ENCODE data around the gene CHRND. TPM values are rescaled to one million over a fixed set of nuclear protein-coding genes. Genes with fewer than 3 reads are reported as not detected.
"Not testable (repeated sequence)": the region's sequence is repeated elsewhere in the genome, so short reads cannot be mapped to it uniquely, and the experiment has no call there.

Gene CHRND
- total RNA-seq, 4 donors from 2014 or later: not detected

DNA sequence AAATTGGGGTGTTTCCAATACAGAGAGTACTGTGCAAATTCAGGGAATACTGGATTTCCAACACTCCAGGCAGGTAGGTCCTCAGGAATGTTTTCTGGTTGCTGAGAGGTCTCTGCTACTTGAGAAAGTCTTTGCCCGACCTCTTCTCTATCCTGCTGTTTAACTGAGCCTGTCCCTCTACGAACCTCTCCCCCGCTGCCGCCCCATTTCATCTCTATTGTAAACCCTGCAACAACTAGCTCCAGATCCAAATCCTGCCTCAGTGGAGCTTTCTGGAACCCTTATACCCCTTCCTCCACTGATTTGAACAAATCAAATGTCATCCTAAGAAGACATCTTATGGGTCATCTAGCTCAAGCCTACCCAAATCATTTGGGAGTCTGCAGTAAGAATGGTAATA, 25.8 kb downstream of the CHRND start:
- DNase-seq (ENCODE audit: low spot score) (no peak), ATAC-seq (ENCODE audit: low FRiP score) (no peak)
- TF ChIP-seq, protein P1, sequence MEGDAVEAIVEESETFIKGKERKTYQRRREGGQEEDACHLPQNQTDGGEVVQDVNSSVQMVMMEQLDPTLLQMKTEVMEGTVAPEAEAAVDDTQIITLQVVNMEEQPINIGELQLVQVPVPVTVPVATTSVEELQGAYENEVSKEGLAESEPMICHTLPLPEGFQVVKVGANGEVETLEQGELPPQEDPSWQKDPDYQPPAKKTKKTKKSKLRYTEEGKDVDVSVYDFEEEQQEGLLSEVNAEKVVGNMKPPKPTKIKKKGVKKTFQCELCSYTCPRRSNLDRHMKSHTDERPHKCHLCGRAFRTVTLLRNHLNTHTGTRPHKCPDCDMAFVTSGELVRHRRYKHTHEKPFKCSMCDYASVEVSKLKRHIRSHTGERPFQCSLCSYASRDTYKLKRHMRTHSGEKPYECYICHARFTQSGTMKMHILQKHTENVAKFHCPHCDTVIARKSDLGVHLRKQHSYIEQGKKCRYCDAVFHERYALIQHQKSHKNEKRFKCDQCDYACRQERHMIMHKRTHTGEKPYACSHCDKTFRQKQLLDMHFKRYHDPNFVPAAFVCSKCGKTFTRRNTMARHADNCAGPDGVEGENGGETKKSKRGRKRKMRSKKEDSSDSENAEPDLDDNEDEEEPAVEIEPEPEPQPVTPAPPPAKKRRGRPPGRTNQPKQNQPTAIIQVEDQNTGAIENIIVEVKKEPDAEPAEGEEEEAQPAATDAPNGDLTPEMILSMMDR (IDR thresholded peaks at IDR 0.05): no peak

DNA sequence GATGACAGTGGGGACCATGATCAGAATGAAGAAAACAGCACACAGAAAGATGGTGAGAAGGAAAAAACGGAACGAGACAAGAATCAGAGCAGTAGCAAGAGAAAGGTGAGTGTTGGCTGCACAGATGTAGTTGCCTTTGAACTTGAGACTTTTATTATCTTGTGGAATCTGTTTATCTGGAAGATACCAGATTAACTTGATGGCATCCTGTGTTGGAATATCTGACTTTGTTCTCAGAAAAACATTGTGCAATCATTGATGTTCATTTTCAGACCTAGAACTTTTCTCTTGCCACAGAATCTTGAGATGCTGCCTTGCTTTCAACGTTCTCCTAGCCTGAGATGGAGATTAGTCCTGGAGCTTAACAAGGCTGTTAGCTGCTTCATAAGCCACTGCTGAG, 30.5 kb downstream of the CHRND start:
- TF ChIP-seq, protein P1 (IDR thresholded peaks at IDR 0.05): no peak
- no peak for DNase-seq (ENCODE audit: low spot score)
- no peak for ATAC-seq (ENCODE audit: low FRiP score)

DNA sequence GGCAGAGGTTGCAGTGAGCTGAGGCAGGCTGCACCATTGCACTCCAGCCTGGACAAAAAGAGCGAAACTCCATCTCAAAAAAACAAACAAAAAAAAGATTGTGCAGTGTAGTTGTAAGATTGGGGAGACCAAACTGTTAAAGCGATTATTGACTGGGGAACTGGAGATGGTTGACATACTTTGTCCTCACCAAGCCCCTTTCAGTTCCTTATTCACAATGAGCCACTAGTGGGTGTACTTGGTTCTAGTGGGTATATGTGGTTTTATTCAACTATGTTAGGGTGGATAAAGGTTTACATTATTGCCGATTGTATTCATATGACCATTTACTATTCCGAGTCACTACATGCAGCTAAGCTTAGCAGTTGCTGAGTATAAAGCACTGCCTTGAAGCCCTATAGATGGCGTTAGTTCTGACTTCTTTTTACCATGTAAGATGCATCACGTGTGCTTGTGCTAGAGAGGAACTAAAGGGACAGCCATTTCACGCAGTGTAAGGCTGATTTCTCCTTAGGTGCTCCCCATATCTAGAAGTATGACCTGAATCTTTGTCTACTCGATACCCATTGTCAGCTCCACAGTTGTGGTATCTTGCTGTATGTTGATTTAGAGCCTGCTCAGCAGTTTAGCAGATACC, 36.7 kb downstream of the CHRND start:
- ATAC-seq (ENCODE audit: low FRiP score) (no peak), DNase-seq (ENCODE audit: low spot score) (no peak)
- TF ChIP-seq, protein P1 (IDR thresholded peaks at IDR 0.05): no peak

DNA sequence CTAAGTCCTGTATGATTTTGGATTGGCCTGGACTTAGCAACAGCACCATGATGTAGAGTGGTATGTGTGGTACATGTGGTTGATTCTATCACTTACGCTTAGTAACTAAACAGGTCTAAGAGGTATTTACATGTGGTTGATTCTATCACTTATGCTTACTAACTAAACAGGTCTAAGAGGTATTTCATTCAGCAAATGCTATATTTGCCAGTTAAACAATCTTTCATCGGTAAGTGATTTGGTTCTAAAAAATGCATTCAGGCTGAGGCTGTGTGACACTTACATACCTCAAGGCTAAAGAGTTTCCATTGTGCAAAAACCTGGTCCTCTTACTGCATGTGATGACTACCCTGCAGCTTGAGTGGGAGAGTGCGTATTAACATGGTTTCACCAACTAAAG, 37.6 kb downstream of the CHRND start:
- TF ChIP-seq, protein P1 (IDR thresholded peaks at IDR 0.05): no peak
- no peak for ATAC-seq (ENCODE audit: low FRiP score)
- DNase-seq (ENCODE audit: low spot score): no peak

DNA sequence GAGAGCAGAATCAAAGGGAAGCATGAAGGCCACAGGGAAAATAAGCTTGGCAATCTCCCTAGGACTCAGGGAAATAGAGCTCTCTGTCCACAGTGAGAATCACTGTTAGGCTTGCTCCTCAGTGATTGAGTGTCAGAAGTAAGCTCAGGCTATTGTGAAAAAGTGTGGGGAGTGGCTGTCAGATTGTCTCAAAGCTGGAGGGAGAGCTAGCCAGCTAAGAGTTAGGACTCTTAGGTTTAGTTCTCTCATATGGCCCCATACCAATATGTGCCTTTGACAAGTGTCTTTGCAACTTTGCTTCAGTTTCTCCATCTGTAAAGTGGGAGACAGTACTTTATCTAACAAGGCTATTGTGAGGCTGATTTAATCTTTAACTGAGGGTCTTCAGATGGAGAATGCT, 41.8 kb downstream of the CHRND start:
- ATAC-seq (ENCODE audit: low FRiP score) (no peak), DNase-seq (ENCODE audit: low spot score) (no peak)
- TF ChIP-seq, protein P1 (IDR thresholded peaks at IDR 0.05): no peak

DNA sequence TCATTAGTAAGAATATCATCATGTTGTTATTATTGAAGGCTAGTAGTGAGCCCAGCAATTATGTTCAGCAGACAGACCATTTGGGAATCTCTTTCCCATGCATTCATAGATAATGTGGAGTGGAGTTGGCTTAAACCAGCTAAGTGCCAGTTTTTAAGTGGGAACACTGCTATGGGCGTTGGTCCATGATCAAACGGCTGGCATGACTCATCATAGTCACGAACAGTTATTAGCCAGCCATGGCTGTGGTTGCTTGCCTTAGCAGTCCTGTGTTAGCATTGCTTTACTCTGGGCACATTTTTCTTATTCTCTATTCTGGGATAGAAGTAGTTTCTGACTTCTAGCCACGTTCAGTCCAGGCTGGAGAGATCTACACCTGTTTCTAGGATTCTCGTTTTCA, 42.2 kb downstream of the CHRND start:
- ATAC-seq (ENCODE audit: low FRiP score): peak; percentile 63
- DNase-seq (ENCODE audit: low spot score): no peak
- TF ChIP-seq, protein P1 (IDR thresholded peaks at IDR 0.05): no peak

DNA sequence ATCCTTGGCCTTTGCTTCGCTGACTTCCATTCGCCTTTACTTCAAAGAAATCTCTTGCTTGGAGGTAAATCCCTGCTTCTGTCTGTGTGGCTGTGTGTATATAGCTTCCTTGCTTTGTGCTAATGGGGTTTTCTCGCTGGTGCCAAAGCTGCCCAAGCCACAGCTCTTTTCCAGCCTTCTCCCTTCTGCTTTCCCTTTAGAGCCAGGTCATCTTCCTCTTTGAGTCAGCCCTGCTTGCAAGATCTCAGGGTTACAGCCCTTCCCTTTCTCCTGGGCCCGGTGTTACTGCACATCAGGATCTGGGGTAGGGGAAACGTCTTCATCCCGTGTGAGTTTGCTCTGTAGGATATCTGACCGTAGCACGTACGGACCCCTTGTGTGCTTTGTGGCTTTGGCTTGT, 43.6 kb downstream of the CHRND start:
- DNase-seq (ENCODE audit: low spot score) (no peak), ATAC-seq (ENCODE audit: low FRiP score) (no peak)
- TF ChIP-seq, protein P1 (IDR thresholded peaks at IDR 0.05): no peak

DNA sequence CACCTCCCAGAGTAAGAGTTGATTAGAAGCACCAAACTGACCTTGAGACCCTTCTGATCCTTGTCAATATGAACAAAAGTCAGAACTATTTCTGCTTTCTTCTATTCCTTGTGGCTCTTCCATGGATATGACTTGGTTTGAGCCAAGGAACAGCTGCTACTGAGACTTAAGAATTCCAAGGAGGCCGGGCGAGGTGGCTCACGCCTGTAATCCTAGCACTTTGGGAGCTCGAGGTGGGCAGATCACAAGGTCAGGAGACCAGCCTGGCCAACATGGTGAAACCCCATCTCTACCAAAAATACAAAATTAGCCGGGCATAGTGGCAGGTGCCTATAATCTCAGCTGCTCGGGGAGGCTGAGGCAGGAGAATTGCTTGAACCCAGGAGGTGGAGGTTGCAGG, 44.5 kb downstream of the CHRND start:
- not testable (repeated sequence) for DNase-seq (ENCODE audit: low spot score); ATAC-seq (ENCODE audit: low FRiP score)

Measured in omental fat pad (tissue), 4 donors.